Liver (tissue), 2 donors: ENCODE measurements around the gene SNCA.

ENCODE experiments used
- CTCF ChIP-seq: fragments of 150-350 bp; IDR thresholded peaks from 2 replicates; pipeline ENCODE4 v1.5.1; 2017; ENCODE audit warnings: improper control_type of control experiment, low read depth, low read length; ENCODE audit not compliant: missing input control
- MAX ChIP-seq: IDR thresholded peaks from 2 replicates; pipeline ENCODE4 v1.6.1; 2016; ENCODE audit warnings: antibody characterized with exemption
- donor health status: healthy.

GRCh38 chr4:89823416-89823815 is 13.5 kb downstream of the SNCA start:
- TF ChIP-seq CTCF, result no peak
- no peak for TF ChIP-seq MAX
